Gastrocnemius medialis (tissue), 4 donors: Measurements from ENCODE around the gene B3GNT4.
"Not testable (repeated sequence)": the region's sequence is repeated elsewhere in the genome, so short reads cannot be mapped to it uniquely, and the experiment has no call there.

Source experiments
- POLR2A ChIP-seq, 2 donors: fragments of 450-650 bp; IDR thresholded peaks; one replicate each; pipeline ENCODE4 v1.6.1; 2017; ENCODE audit warnings: antibody characterized with exemption in 2 of 2, mild to moderate bottlenecking in 2 of 2, moderate library complexity in 2 of 2
- TF ChIP-seq, protein P1 (sequence below), 5 experiments: fragments of 450-650 bp in 3 of 5; fragments of 200-600 bp in 2 of 5; sonication (generic) in 2 of 5; IDR thresholded peaks in 4 of 5; conservative IDR thresholded peaks in 1 of 5; 1 replicate in 4 of 5; 2 replicates in 1 of 5; pipeline ENCODE4 v1.5.1; 2016 to 2019; ENCODE audit warnings: antibody characterized with exemption in 5 of 5, mild to moderate bottlenecking in 3 of 5, moderate library complexity in 3 of 5

DNA sequence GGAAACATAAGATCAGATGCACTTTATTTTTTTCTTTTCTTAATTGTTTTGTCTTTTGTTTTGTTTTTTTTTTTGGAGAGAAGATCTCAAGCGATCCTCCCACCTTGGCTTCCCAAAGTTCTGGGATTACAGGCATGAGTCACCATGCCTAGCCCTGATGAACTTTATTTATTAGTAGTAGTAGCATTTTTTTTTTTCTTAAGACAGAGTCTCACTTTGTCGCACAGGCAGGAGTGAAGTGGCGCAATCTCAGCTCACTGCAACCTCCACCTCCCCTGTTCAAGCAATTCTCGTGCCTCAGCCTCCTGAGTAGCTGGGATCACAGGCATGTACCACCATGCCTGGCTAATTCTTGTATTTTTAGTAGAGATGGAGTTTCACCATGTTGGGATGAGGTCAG, 27.0 kb upstream of the B3GNT4 start:
- TF ChIP-seq POLR2A (IDR thresholded peaks at IDR 0.05) = not testable (repeated sequence)
- TF ChIP-seq, protein P1, sequence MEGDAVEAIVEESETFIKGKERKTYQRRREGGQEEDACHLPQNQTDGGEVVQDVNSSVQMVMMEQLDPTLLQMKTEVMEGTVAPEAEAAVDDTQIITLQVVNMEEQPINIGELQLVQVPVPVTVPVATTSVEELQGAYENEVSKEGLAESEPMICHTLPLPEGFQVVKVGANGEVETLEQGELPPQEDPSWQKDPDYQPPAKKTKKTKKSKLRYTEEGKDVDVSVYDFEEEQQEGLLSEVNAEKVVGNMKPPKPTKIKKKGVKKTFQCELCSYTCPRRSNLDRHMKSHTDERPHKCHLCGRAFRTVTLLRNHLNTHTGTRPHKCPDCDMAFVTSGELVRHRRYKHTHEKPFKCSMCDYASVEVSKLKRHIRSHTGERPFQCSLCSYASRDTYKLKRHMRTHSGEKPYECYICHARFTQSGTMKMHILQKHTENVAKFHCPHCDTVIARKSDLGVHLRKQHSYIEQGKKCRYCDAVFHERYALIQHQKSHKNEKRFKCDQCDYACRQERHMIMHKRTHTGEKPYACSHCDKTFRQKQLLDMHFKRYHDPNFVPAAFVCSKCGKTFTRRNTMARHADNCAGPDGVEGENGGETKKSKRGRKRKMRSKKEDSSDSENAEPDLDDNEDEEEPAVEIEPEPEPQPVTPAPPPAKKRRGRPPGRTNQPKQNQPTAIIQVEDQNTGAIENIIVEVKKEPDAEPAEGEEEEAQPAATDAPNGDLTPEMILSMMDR (IDR thresholded peaks at IDR 0.05 in 4 of 5, conservative IDR thresholded peaks at IDR 0.05 in 1 of 5) = not testable (repeated sequence)
